Endothelial cell of hepatic sinusoid (primary cell): ENCODE data around the gene TEAD1.

Experiments
- in situ Hi-C: cut with HindIII; loops from 2 replicates; pipeline ENCODE4 v1.10.0; 2017; ENCODE audit warnings: low sequenced_read_pairs

TEAD1 gene

GRCh38 chr11:12914400-12914912 is 240.2 kb downstream of the TEAD1 start:
- in situ Hi-C loops: no loop called here

- in situ Hi-C loops: no loop called here
These were observed 240.9 kb downstream of the TEAD1 start for GRCh38 chr11:12915093-12915492.

- in situ Hi-C loops: no loop called here
These were observed 243.6 kb downstream of the TEAD1 start for GRCh38 chr11:12917822-12918221.

- in situ Hi-C loops: no loop called here
These were observed 244.4 kb downstream of the TEAD1 start for GRCh38 chr11:12918667-12919066.

- in situ Hi-C loops: no loop called here
These were observed 248.2 kb downstream of the TEAD1 start for GRCh38 chr11:12922418-12922817.

GRCh38 chr11:12922980-12923507 is 248.8 kb downstream of the TEAD1 start:
- in situ Hi-C loops: no loop called here

- in situ Hi-C loops: no loop called here
These were observed 250.4 kb downstream of the TEAD1 start for GRCh38 chr11:12924650-12925049.

- in situ Hi-C loops: no loop called here
These were observed 251.3 kb downstream of the TEAD1 start for GRCh38 chr11:12925520-12925919.

- in situ Hi-C loops: no loop called here
These were observed 253.0 kb downstream of the TEAD1 start for GRCh38 chr11:12927221-12927620.

- in situ Hi-C loops: no loop called here
These were observed 253.7 kb downstream of the TEAD1 start for GRCh38 chr11:12927886-12928285.

GRCh38 chr11:12930850-12931249 is 256.6 kb downstream of the TEAD1 start:
- in situ Hi-C loops: no loop called here

GRCh38 chr11:12932485-12932884 is 258.3 kb downstream of the TEAD1 start:
- in situ Hi-C loops: no loop called here

GRCh38 chr11:12936200-12936599 is 262.0 kb downstream of the TEAD1 start:
- in situ Hi-C loops: no loop called here

- in situ Hi-C loops: no loop called here
These were observed 264.5 kb downstream of the TEAD1 start for GRCh38 chr11:12938590-12939247.

- in situ Hi-C loops: no loop called here
These were observed 267.4 kb downstream of the TEAD1 start for GRCh38 chr11:12941671-12942070.

- in situ Hi-C loops: no loop called here
These were observed 267.9 kb downstream of the TEAD1 start for GRCh38 chr11:12942157-12942556.

GRCh38 chr11:12943311-12943710 is 269.1 kb downstream of the TEAD1 start:
- in situ Hi-C loops: no loop called here

- in situ Hi-C loops: no loop called here
These were observed 270.7 kb downstream of the TEAD1 start for GRCh38 chr11:12944889-12945288.

- in situ Hi-C loops: no loop called here
These were observed 275.2 kb downstream of the TEAD1 start for GRCh38 chr11:12949453-12949852.

- in situ Hi-C loops: no loop called here
These were observed 276.4 kb downstream of the TEAD1 start for GRCh38 chr11:12950670-12951069.

- in situ Hi-C loops: no loop called here
These were observed 277.2 kb downstream of the TEAD1 start for GRCh38 chr11:12951376-12951775.

- in situ Hi-C loops: no loop called here
These were observed 277.9 kb downstream of the TEAD1 start for GRCh38 chr11:12952094-12952493.

- in situ Hi-C loops: loop anchor here (5.0 kb wide), 1 partner anchor 48 kb away; the partner anchor contains the start of gene RASSF10
These were observed 284.8 kb downstream of the TEAD1 start for GRCh38 chr11:12958986-12959385.
